ENCODE data around the gene TASP1. TPM values are rescaled to one million over a fixed set of nuclear protein-coding genes. Genes with fewer than 3 reads are reported as not detected.
"Not testable (repeated sequence)": the region's sequence is repeated elsewhere in the genome, so short reads cannot be mapped to it uniquely, and the experiment has no call there.

Gene TASP1
- total and polyA plus RNA-seq, 5 donors: 2.7 to 9.7 (median 8.1) TPM

- Histone ChIP-seq H3K4me3 (ENCODE audit: low read length) (no peak overlapping the region), H3K9me3 (ENCODE audit: control insufficient read depth, low read length) (no peaks in the 10 kb centered on the region), H3K27ac (ENCODE audit: low read length) (no peak overlapping the region), H3K27me3 (ENCODE audit: control insufficient read depth, insufficient read depth) (no peaks in the 10 kb centered on the region), H3K4me1 (ENCODE audit: control insufficient read depth, insufficient read depth, low read length) (no peaks in the 10 kb centered on the region)
- no peak for ATAC-seq
- intact Hi-C loops (cut with DNase I): no loop called here
- no peak for DNase-seq
- WGBS: 89% methylated on average over 1 of the region's 1 CpG
Measured at GRCh38 chr20:13397300-13397724, 241.4 kb downstream of the TASP1 start.

DNA sequence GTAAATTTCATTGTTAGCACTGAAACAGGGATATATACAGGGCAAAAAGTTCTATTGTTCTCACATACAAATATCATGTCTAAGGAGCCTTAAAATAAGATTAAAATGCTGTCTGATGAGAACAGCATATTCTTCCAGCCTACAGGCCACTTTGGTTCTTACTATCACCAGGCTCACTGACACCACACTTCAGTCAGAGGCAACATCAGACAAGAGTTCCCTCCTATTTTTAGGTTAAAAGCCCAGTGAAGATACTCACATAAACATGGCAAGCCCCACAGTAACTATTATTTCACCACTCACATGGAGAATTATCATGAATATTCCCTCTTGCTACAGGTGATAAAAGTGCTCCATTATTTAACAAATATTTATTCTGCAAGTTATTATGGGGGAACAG lies 241.9 kb downstream of the TASP1 start:
- Histone ChIP-seq H3K9me3 (ENCODE audit: control insufficient read depth, low read length) (no peaks in the 10 kb centered on the region), H3K27me3 (ENCODE audit: control insufficient read depth, insufficient read depth) (no peaks in the 10 kb centered on the region), H3K4me3 (ENCODE audit: low read length) (no peak overlapping the region), H3K27ac (ENCODE audit: low read length) (no peak overlapping the region), H3K4me1 (ENCODE audit: control insufficient read depth, insufficient read depth, low read length) (no peaks in the 10 kb centered on the region)
- intact Hi-C loops (cut with DNase I): no loop called here
- DNase-seq (no peak), ATAC-seq (peak in 1 of 2 donors; percentile 36)

DNA sequence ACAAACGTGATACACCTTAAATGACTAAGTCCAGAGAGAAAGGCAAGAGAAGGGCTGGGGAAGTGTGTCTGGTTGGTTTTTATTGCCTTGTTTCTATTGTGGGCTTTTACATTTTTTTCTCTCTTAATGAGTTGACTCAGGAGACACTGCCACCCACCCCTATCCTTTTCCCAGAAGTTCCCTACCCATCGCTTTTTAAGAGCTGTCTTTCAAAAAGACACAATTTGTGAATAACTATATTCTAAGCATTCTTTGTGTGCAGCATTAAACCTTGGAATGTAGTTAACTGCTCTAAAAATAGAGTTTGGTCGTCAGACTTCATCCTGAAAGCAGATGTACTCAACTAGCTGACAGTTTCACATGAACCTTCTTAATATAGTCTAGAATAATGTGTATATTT lies 242.7 kb downstream of the TASP1 start:
- Histone ChIP-seq H3K4me1 (ENCODE audit: control insufficient read depth, insufficient read depth, low read length) (no peaks in the 10 kb centered on the region), H3K27ac (ENCODE audit: low read length) (no peak overlapping the region), H3K9me3 (ENCODE audit: control insufficient read depth, low read length) (no peaks in the 10 kb centered on the region), H3K4me3 (ENCODE audit: low read length) (no peak overlapping the region), H3K27me3 (ENCODE audit: control insufficient read depth, insufficient read depth) (no peaks in the 10 kb centered on the region)
- DNase-seq (no peak), ATAC-seq (no peak)
- intact Hi-C loops (cut with DNase I): no loop called here
- WGBS: 68% methylated on average over 3 of the region's 3 CpGs

DNA sequence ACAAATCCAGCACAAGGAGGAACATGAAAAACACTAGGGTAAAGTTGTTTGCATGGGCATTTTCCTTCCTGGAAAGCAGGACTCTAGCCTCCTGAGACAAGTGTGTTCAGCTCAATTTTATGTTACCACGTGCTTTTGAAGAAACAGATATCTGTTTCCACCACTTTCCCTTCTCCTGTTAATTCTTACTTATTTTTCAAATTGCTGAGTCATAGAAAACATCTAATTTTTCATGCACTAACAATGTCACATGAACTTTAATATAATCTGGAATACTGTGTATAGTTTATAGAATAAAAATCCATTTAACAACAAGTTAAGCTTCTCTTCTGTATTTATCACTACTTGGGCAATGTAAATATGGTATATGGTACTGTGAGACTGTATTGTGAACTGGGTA lies 243.5 kb downstream of the TASP1 start:
- Histone ChIP-seq H3K27ac (ENCODE audit: low read length) (no peak overlapping the region), H3K9me3 (ENCODE audit: control insufficient read depth, low read length) (no peaks in the 10 kb centered on the region), H3K4me3 (ENCODE audit: low read length) (no peak overlapping the region), H3K27me3 (ENCODE audit: control insufficient read depth, insufficient read depth) (no peaks in the 10 kb centered on the region), H3K4me1 (ENCODE audit: control insufficient read depth, insufficient read depth, low read length) (no peaks in the 10 kb centered on the region)
- no peak for DNase-seq
- intact Hi-C loops (cut with DNase I): no loop called here
- 67% methylated on average over 1 of the region's 1 CpG for WGBS
- ATAC-seq: no peak

DNA sequence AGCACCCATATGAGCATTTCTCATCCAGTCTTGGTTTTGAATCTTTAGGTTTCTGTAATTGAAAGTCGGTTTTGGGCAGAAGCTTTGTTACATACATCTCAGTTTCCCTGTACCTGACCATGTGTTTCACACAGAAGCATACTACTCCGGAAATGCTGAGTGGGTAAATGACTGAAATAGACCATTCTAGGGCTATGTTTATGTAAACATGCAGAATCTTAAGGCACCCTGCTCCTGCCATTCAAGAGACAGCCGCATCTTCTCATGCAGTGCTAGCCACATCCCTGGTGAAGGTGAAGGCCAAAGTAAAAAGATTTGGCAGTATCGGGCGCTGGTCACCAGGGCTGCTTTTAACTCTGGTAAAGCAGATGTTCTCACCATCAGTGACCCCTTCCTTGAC lies 246.3 kb downstream of the TASP1 start:
- WGBS: 97% methylated on average over 5 of the region's 5 CpGs
- no peaks in the 10 kb centered on the region for H3K27me3 ChIP-seq (ENCODE audit: control insufficient read depth, insufficient read depth)
- H3K4me1 ChIP-seq (ENCODE audit: control insufficient read depth, insufficient read depth, low read length): no peaks in the 10 kb centered on the region
- no peak overlapping the region for H3K27ac ChIP-seq (ENCODE audit: low read length)
- no peak overlapping the region for H3K4me3 ChIP-seq (ENCODE audit: low read length)
- DNase-seq: no peak
- no peak for ATAC-seq
- intact Hi-C loops (cut with DNase I): no loop called here
- no peaks in the 10 kb centered on the region for H3K9me3 ChIP-seq (ENCODE audit: control insufficient read depth, low read length)

GRCh38 chr20:13389115-13389514 lies 249.6 kb downstream of the TASP1 start:
- intact Hi-C loops (cut with DNase I): no loop called here
- Histone ChIP-seq H3K4me1 (ENCODE audit: control insufficient read depth, insufficient read depth, low read length) (no peaks in the 10 kb centered on the region), H3K9me3 (ENCODE audit: control insufficient read depth, low read length) (no peaks in the 10 kb centered on the region), H3K27me3 (ENCODE audit: control insufficient read depth, insufficient read depth) (no peaks in the 10 kb centered on the region), H3K27ac (ENCODE audit: low read length) (no peak overlapping the region), H3K4me3 (ENCODE audit: low read length) (no peak overlapping the region)
- ATAC-seq (no peak), DNase-seq (no peak)
- WGBS: 91% methylated on average over 3 of the region's 3 CpGs

GRCh38 chr20:13384132-13384531 lies 254.6 kb downstream of the TASP1 start:
- Histone ChIP-seq H3K4me3 (ENCODE audit: low read length) (no peak overlapping the region), H3K27me3 (ENCODE audit: control insufficient read depth, insufficient read depth) (no peaks in the 10 kb centered on the region), H3K9me3 (ENCODE audit: control insufficient read depth, low read length) (no peaks in the 10 kb centered on the region), H3K27ac (ENCODE audit: low read length) (no peak overlapping the region), H3K4me1 (ENCODE audit: control insufficient read depth, insufficient read depth, low read length) (no peaks in the 10 kb centered on the region)
- intact Hi-C loops (cut with DNase I): no loop called here
- ATAC-seq (no peak), DNase-seq (no peak)
- 96% methylated on average over 2 of the region's 2 CpGs for WGBS

GRCh38 chr20:13382786-13383185 lies 255.9 kb downstream of the TASP1 start:
- ATAC-seq (no peak), DNase-seq (no peak)
- 84% methylated on average over 3 of the region's 3 CpGs for WGBS
- Histone ChIP-seq H3K9me3 (ENCODE audit: control insufficient read depth, low read length) (no peaks in the 10 kb centered on the region), H3K4me3 (ENCODE audit: low read length) (no peak overlapping the region), H3K4me1 (ENCODE audit: control insufficient read depth, insufficient read depth, low read length) (no peaks in the 10 kb centered on the region), H3K27me3 (ENCODE audit: control insufficient read depth, insufficient read depth) (no peaks in the 10 kb centered on the region), H3K27ac (ENCODE audit: low read length) (no peak overlapping the region)
- intact Hi-C loops (cut with DNase I): no loop called here

DNA sequence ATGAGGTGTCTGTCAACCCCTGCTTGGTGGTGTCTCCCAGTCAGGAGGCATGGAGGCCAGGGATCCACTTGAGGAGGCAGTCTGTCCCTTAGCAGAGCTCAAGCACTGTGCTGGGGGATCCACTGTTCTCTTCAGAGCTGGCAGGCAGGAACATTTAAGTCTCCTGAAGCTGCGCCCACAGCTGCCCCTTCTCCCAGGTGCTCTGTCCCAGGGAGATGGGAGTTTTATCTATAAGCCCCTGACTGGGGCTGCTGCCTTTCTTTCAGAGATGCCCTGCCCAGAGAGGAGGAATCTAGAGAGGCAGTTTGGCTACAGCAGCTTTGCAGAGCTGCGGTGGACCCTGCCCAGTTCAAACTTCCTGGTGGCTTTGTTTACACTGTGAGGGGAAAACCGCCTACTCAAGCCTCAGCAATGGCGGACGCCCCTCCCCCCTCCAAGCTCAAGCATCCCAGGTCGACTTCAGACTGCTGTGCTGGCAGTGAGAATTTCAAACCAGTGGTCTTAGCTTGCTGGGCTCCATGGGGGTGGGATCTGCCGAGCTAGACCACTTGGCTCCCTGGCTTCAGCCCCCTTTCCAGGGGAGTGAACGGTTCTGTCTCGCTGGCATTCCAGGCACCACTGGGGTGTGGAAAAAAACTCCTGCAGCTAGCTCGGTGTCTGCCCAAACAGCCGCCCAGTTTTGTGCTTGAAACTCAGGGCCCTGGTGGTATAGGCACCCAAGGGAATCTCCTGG lies 258.1 kb downstream of the TASP1 start:
- H3K27ac ChIP-seq (ENCODE audit: low read length); intact Hi-C loops (cut with DNase I); H3K9me3 ChIP-seq (ENCODE audit: control insufficient read depth, low read length); H3K4me1 ChIP-seq (ENCODE audit: control insufficient read depth, insufficient read depth, low read length); H3K27me3 ChIP-seq (ENCODE audit: control insufficient read depth, insufficient read depth); H3K4me3 ChIP-seq (ENCODE audit: low read length); ATAC-seq: not testable (repeated sequence)
- peak in 1 of 3 donors; percentile 22 for DNase-seq
- WGBS: 94% methylated on average over 11 of the region's 11 CpGs

DNA sequence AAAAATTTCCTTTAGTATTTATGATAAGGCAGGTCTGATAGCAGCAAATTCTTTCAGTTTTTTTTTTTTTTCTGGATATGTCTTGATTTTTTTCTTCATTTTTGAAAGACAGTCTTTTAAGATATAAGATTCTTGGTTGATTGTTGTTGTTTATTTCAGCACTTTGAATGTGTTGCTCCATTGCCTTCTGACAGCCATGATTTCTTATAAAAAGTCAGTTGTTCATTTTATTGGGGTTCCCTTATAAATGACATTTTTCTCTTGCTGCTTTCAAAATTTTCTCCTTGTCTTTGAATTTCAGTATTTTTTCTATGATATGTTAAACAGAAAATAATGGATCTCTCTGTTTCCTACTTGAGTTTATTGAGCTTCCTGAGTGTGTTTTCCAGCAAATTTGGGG lies 265.3 kb downstream of the TASP1 start:
- Histone ChIP-seq H3K4me3 (ENCODE audit: low read length) (no peak overlapping the region), H3K27ac (ENCODE audit: low read length) (no peak overlapping the region), H3K4me1 (ENCODE audit: control insufficient read depth, insufficient read depth, low read length) (no peaks in the 10 kb centered on the region), H3K27me3 (ENCODE audit: control insufficient read depth, insufficient read depth) (no peaks in the 10 kb centered on the region), H3K9me3 (ENCODE audit: control insufficient read depth, low read length) (no peaks in the 10 kb centered on the region)
- DNase-seq (no peak), ATAC-seq (no peak)
- intact Hi-C loops (cut with DNase I): no loop called here

- H3K4me1 ChIP-seq (ENCODE audit: control insufficient read depth, insufficient read depth, low read length): no peaks in the 10 kb centered on the region
- no peak overlapping the region for H3K27ac ChIP-seq (ENCODE audit: low read length)
- no peak overlapping the region for H3K4me3 ChIP-seq (ENCODE audit: low read length)
- no peak for ATAC-seq
- H3K27me3 ChIP-seq (ENCODE audit: control insufficient read depth, insufficient read depth): no peaks in the 10 kb centered on the region
- 92% methylated on average over 6 of the region's 6 CpGs for WGBS
- intact Hi-C loops (cut with DNase I): no loop called here
- H3K9me3 ChIP-seq (ENCODE audit: control insufficient read depth, low read length): no peaks in the 10 kb centered on the region
- DNase-seq: no peak
Measured at GRCh38 chr20:13364278-13365170, 274.2 kb downstream of the TASP1 start.
